HG03066 (cell line): ENCODE results near the gene GPR132.
"Not testable (repeated sequence)": the region's sequence is repeated elsewhere in the genome, so short reads cannot be mapped to it uniquely, and the experiment has no call there.

Experiments used
- ATAC-seq: cut with Tn5 transposase; IDR thresholded peaks from one replicate; pipeline ENCODE4 v1.9.1; 2021; ENCODE audit warnings: low read depth; ENCODE audit not compliant: unreplicated experiment

GPR132 gene

GRCh38 chr14:105091517-105092170, 26.4 kb upstream of the GPR132 start:
- ATAC-seq: no peak

GRCh38 chr14:105091054-105091516, 25.9 kb upstream of the GPR132 start:
- no peak for ATAC-seq

GRCh38 chr14:105090493-105091053, 25.3 kb upstream of the GPR132 start:
- ATAC-seq: no peak

GRCh38 chr14:105089746-105090492, 24.7 kb upstream of the GPR132 start:
- ATAC-seq: no peak

GRCh38 chr14:105088812-105089745, 23.8 kb upstream of the GPR132 start:
- no peak for ATAC-seq

- no peak for ATAC-seq
These were observed 23.0 kb upstream of the GPR132 start for GRCh38 chr14:105087963-105088811.

- peak; percentile 17 for ATAC-seq
These were observed 22.2 kb upstream of the GPR132 start for GRCh38 chr14:105087308-105087962.

GRCh38 chr14:105086833-105087307, 21.6 kb upstream of the GPR132 start:
- ATAC-seq: peak; percentile 82

GRCh38 chr14:105085766-105086165, 20.5 kb upstream of the GPR132 start:
- ATAC-seq: no peak

GRCh38 chr14:105084741-105085571, 19.7 kb upstream of the GPR132 start:
- no peak for ATAC-seq

GRCh38 chr14:105083926-105084685, 18.9 kb upstream of the GPR132 start:
- no peak for ATAC-seq

GRCh38 chr14:105082703-105083102, 17.5 kb upstream of the GPR132 start:
- ATAC-seq: no peak

GRCh38 chr14:105081473-105081872, 16.2 kb upstream of the GPR132 start:
- ATAC-seq: not testable (repeated sequence)

GRCh38 chr14:105080161-105080560, 14.9 kb upstream of the GPR132 start:
- no peak for ATAC-seq

- ATAC-seq: no peak
These were observed 13.1 kb upstream of the GPR132 start for GRCh38 chr14:105078294-105078693.

- no peak for ATAC-seq
These were observed 12.4 kb upstream of the GPR132 start for GRCh38 chr14:105077649-105077995.

- ATAC-seq: no peak
These were observed 11.8 kb upstream of the GPR132 start for GRCh38 chr14:105076805-105077648.
